HCT116 (cell line): Measurements from ENCODE around the gene ANXA10. TPM values are rescaled to one million over a fixed set of nuclear protein-coding genes. Genes with fewer than 3 reads are reported as not detected.

ENCODE experiments used
- ATAC-seq: fragments of 200-7000 bp; cut with Tn5 transposase; 2 replicates; pipeline ENCODE4 v1.9.1; 2020; ENCODE audit warnings: mild to moderate bottlenecking, moderate library complexity
- BruUV-seq: library from RNA; stranded (reverse); fragments of 400-500 nt; replicated peaks from 2 replicates; lab custom pipeline; 2021; lab: Mats Ljungman, UMichigan
- CTCF ChIA-PET: fragments of 300-600 bp; sonication (Branson Sonifier 250); formaldehyde crosslinking; loops from one replicate; lab custom pipeline; 2021; ENCODE audit warnings: antibody characterized with exemption; lab: Charles Lee
- POLR2A ChIA-PET: fragments of 300-600, 350-600 bp; sonication (Branson Sonifier 250); formaldehyde crosslinking; loops from one replicate; lab custom pipeline; 2021; ENCODE audit warnings: antibody characterized with exemption; lab: Charles Lee
- RAD21 ChIA-PET, 2 experiments: fragments of 300-600 bp; sonication (Branson Sonifier 250); formaldehyde crosslinking; loops; one replicate each; lab custom pipeline; 2023; ENCODE audit warnings: low total read pairs in 2 of 2; ENCODE audit not compliant: uncharacterized antibody in 2 of 2, unreplicated experiment in 2 of 2, low non-redundant PET in 1 of 2; lab: Charles Lee
- DNase-seq: peaks from one replicate; pipeline ENCODE4 v3.0.0-alpha.2; 2010; ENCODE audit warnings: low read depth, low spot score
- H2AFZ ChIP-seq: fragments of 200-600 bp; shearing (Covaris generic), sonication (generic); 2 replicates; pipeline ENCODE4 v1.6.1; 2017; ENCODE audit warnings: low read depth, mixed run types, mixed read lengths, antibody characterized with exemption, low read length; ENCODE audit not compliant: poor library complexity, severe bottlenecking
- H3K27ac ChIP-seq: 2 replicates; pipeline ENCODE4 v1.5.1; 2012; ENCODE audit warnings: low read depth, low read length
- H3K27me3 ChIP-seq: fragments of 200-600 bp; sonication (generic); 2 replicates; pipeline ENCODE4 v1.6.1; 2016; ENCODE audit warnings: mixed run types, low read length, mixed read lengths; ENCODE audit not compliant: insufficient read depth
- H3K36me3 ChIP-seq, 2 experiments: fragments of 200-500 bp in 1 of 2; fragments of 200-600 bp in 1 of 2; sonication (Bioruptor generic) in 1 of 2; sonication (generic) in 1 of 2; 2 replicates each; pipeline versions ENCODE4 v1.5.1 to v1.6.1; 2014 to 2016; ENCODE audit warnings: low read length in 2 of 2, inconsistent platforms in 1 of 2, mixed read lengths in 1 of 2, mixed run types in 1 of 2; ENCODE audit not compliant: insufficient read depth in 2 of 2, control insufficient read depth in 1 of 2
- H3K4me1 ChIP-seq, 2 experiments: fragments of 200-600 bp in 1 of 2; sonication (generic) in 1 of 2; 2 replicates each; pipeline versions ENCODE4 v1.5.1 to v1.6.1; 2012 to 2017; ENCODE audit warnings: low read length in 2 of 2, inconsistent platforms in 1 of 2, mild to moderate bottlenecking in 1 of 2, mixed read lengths in 1 of 2, mixed run types in 1 of 2, moderate library complexity in 1 of 2; ENCODE audit not compliant: insufficient read depth in 2 of 2, control insufficient read depth in 1 of 2
- H3K4me2 ChIP-seq: fragments of 200-600 bp; sonication (generic); 2 replicates; pipeline ENCODE4 v1.6.1; 2017; ENCODE audit warnings: mixed run types, low read length, mixed read lengths
- H3K4me3 ChIP-seq, 2 experiments: fragments of 200-600 bp in 1 of 2; sonication (generic) in 1 of 2; replicated peaks in 1 of 2; 2 replicates each; pipeline ENCODE4 v1.5.1; 2011 to 2016; ENCODE audit warnings: low read length in 2 of 2, control low read depth in 1 of 2, low read depth in 1 of 2, mild to moderate bottlenecking in 1 of 2, mixed read lengths in 1 of 2, mixed run types in 1 of 2
- H3K79me2 ChIP-seq: fragments of 200-600 bp; sonication (generic); 2 replicates; pipeline ENCODE4 v1.6.1; 2017; ENCODE audit warnings: mild to moderate bottlenecking, mixed run types, low read length, moderate library complexity, mixed read lengths; ENCODE audit not compliant: insufficient read depth
- H3K9ac ChIP-seq: fragments of 200-600 bp; sonication (generic); 2 replicates; pipeline ENCODE4 v1.6.1; 2016; ENCODE audit warnings: low read length, mixed read lengths
- H3K9me2 ChIP-seq: fragments of 200-600 bp; sonication (generic), shearing (Covaris generic); 2 replicates; pipeline ENCODE4 v1.6.1; 2017; ENCODE audit warnings: mixed run types, mild to moderate bottlenecking, moderate library complexity; ENCODE audit not compliant: insufficient read depth
- H3K9me3 ChIP-seq, 2 experiments: fragments of 200-500 bp in 1 of 2; fragments of 200-600 bp in 1 of 2; sonication (Bioruptor generic) in 1 of 2; sonication (generic) in 1 of 2; 2 replicates each; pipeline ENCODE4 v1.6.1; 2014 to 2017; ENCODE audit warnings: low read length in 2 of 2, mixed read lengths in 2 of 2, inconsistent platforms in 1 of 2, low read depth in 1 of 2, mild to moderate bottlenecking in 1 of 2, mixed run types in 1 of 2, moderate library complexity in 1 of 2; ENCODE audit not compliant: control insufficient read depth in 1 of 2, insufficient read depth in 1 of 2
- H4K20me1 ChIP-seq: fragments of 200-600 bp; sonication (generic), shearing (Covaris generic); 2 replicates; pipeline ENCODE4 v1.6.1; 2017; ENCODE audit warnings: mixed run types, mild to moderate bottlenecking, moderate library complexity; ENCODE audit not compliant: insufficient read depth
- CEBPB ChIP-seq: IDR thresholded peaks from 2 replicates; pipeline ENCODE4 v1.6.1; 2012; ENCODE audit warnings: low read depth
- EGR1 ChIP-seq: IDR thresholded peaks from 2 replicates; pipeline ENCODE4 v1.6.1; 2012; ENCODE audit warnings: low read depth
- ELF1 ChIP-seq: IDR thresholded peaks from 2 replicates; pipeline ENCODE4 v1.6.1; 2012; ENCODE audit warnings: low read depth, borderline replicate concordance
- FOSL1 ChIP-seq: IDR thresholded peaks from 2 replicates; pipeline ENCODE4 v1.6.1; 2012; ENCODE audit warnings: low read depth
- RAD21 ChIP-seq: IDR thresholded peaks from 2 replicates; pipeline ENCODE4 v1.6.1; 2012; ENCODE audit warnings: low read depth, mild to moderate bottlenecking
- SIN3A ChIP-seq: IDR thresholded peaks from 2 replicates; pipeline ENCODE4 v1.6.1; 2012; ENCODE audit warnings: low read depth
- SP1 ChIP-seq: IDR thresholded peaks from 2 replicates; pipeline ENCODE4 v1.6.1; 2012; ENCODE audit warnings: low read depth
- SRF ChIP-seq: IDR thresholded peaks from 2 replicates; pipeline ENCODE4 v1.6.1; 2012; ENCODE audit warnings: low read depth
- intact Hi-C: fragments of 100-400 bp; cut with micrococcal nuclease; formaldehyde crosslinking; loops from 2 replicates; pipeline ENCODE4 v1.10.0; 2022
- total RNA-seq: library from RNA; stranded (reverse); gene quantifications from one replicate; pipeline ENCODE4 v1.2.1, GENCODE V29; 2021; ENCODE audit not compliant: unreplicated experiment
- TF ChIP-seq, protein P1 (sequence below): IDR thresholded peaks from 2 replicates; pipeline ENCODE4 v1.6.1; 2012; ENCODE audit warnings: low read depth
- TF ChIP-seq, protein P2 (sequence below): IDR thresholded peaks from 2 replicates; pipeline ENCODE4 v1.6.1; 2012

Gene ANXA10
- total RNA-seq, 1 experiment from 2014 or later, result 15.1 TPM

DNA sequence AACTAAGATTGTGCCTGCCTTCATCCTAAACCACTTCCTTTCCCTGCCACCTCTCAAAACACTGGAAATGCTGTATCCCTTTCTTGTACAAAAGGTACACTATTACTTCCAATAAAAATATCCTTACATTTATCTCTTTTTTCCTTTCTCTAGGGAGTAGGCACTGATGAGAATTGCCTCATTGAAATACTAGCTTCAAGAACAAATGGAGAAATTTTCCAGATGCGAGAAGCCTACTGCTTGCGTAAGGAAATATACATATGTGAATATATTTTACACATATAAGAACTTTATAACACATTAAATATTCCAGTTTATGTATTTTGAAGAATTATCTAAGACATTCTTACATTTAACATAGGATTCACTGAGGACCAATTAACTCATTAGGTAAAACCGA, 71.7 kb downstream of the ANXA10 start:
- DNase-seq (no peak), ATAC-seq (no peak)
- intact Hi-C loops, result no loop called here
- Histone ChIP-seq H3K4me2 (no peak overlapping the region), H3K4me1 (no peaks in the 10 kb centered on the region), H3K27ac (no peak overlapping the region), H3K36me3 (peaks cover 0 to 3% of the 10 kb centered on the region in 2 experiments; a peak in 1 of 4 replicates), H3K9ac (no peak overlapping the region), H3K9me3 (0 out of 4 replicates have a peak, but pooled peaks cover 0 to 3% of the 10 kb centered on the region in 2 experiments), H4K20me1 (no peaks in the 10 kb centered on the region), H3K4me3 (no peak overlapping the region), H3K9me2 (no peaks in the 10 kb centered on the region), H2AFZ (no peak overlapping the region), H3K79me2 (no peaks in the 10 kb centered on the region), H3K27me3 (no peaks in the 10 kb centered on the region)
- ChIA-PET POLR2A (no interaction called here), RAD21 (no interaction called here), CTCF (no interaction called here)
- no TSS peak for BruUV-seq
- TF ChIP-seq CEBPB (no peak), RAD21 (no peak), FOSL1 (no peak), SP1 (no peak), SIN3A (no peak), EGR1 (no peak), ELF1 (no peak), SRF (no peak)
- TF ChIP-seq, protein P1, sequence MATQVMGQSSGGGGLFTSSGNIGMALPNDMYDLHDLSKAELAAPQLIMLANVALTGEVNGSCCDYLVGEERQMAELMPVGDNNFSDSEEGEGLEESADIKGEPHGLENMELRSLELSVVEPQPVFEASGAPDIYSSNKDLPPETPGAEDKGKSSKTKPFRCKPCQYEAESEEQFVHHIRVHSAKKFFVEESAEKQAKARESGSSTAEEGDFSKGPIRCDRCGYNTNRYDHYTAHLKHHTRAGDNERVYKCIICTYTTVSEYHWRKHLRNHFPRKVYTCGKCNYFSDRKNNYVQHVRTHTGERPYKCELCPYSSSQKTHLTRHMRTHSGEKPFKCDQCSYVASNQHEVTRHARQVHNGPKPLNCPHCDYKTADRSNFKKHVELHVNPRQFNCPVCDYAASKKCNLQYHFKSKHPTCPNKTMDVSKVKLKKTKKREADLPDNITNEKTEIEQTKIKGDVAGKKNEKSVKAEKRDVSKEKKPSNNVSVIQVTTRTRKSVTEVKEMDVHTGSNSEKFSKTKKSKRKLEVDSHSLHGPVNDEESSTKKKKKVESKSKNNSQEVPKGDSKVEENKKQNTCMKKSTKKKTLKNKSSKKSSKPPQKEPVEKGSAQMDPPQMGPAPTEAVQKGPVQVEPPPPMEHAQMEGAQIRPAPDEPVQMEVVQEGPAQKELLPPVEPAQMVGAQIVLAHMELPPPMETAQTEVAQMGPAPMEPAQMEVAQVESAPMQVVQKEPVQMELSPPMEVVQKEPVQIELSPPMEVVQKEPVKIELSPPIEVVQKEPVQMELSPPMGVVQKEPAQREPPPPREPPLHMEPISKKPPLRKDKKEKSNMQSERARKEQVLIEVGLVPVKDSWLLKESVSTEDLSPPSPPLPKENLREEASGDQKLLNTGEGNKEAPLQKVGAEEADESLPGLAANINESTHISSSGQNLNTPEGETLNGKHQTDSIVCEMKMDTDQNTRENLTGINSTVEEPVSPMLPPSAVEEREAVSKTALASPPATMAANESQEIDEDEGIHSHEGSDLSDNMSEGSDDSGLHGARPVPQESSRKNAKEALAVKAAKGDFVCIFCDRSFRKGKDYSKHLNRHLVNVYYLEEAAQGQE, result no peak
- TF ChIP-seq, protein P2, sequence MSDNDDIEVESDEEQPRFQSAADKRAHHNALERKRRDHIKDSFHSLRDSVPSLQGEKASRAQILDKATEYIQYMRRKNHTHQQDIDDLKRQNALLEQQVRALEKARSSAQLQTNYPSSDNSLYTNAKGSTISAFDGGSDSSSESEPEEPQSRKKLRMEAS, result no peak
- TF ChIP-seq, all 23 proteins: peak for 0
